Measurements from ENCODE around the gene SYNPO2.

DNA sequence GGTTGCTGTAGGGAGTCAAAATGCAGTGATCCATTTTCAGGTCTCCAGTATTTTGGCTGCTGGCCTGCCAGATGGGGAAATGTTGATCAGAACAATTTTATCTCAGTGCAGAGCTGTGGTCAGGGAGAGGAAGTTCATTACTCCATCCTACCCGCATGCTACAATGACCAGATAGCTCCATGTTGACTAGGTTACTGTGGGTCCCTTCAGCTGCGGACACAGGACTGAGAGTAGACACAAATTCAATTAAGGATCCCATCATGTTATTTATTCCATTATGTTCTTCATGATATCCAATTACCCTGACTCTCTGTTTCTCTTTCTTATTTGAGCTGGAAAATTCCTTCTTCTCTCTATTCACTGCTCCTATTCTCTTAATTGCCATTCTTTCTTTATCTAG lies 16.3 kb downstream of the SYNPO2 start:
- TF ChIP-seq, protein P1, sequence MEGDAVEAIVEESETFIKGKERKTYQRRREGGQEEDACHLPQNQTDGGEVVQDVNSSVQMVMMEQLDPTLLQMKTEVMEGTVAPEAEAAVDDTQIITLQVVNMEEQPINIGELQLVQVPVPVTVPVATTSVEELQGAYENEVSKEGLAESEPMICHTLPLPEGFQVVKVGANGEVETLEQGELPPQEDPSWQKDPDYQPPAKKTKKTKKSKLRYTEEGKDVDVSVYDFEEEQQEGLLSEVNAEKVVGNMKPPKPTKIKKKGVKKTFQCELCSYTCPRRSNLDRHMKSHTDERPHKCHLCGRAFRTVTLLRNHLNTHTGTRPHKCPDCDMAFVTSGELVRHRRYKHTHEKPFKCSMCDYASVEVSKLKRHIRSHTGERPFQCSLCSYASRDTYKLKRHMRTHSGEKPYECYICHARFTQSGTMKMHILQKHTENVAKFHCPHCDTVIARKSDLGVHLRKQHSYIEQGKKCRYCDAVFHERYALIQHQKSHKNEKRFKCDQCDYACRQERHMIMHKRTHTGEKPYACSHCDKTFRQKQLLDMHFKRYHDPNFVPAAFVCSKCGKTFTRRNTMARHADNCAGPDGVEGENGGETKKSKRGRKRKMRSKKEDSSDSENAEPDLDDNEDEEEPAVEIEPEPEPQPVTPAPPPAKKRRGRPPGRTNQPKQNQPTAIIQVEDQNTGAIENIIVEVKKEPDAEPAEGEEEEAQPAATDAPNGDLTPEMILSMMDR (optimal IDR thresholded peaks at IDR 0.05 in 1 of 3, IDR thresholded peaks at IDR 0.05 in 1 of 3, conservative IDR thresholded peaks at IDR 0.05 in 1 of 3; ENCODE audit: extremely low read depth in 1 of 3, insufficient read depth in 2 of 3, low read length in 3 of 3) = no peak
- no peak for TF ChIP-seq EZH2 (IDR thresholded peaks at IDR 0.05; ENCODE audit: low read length)
